ENCODE measurements around the gene GSK3B.

GRCh38 chr3:120101624-120102023, 7.4 kb upstream of the GSK3B start:
- TF ChIP-seq POLR2A (IDR thresholded peaks at IDR 0.05) (no peak), CTCF (IDR thresholded peaks at IDR 0.05) (no peak)

Measured in upper lobe of left lung (tissue), 4 donors.